Measurements from ENCODE around the gene SH3PXD2A.

DNA sequence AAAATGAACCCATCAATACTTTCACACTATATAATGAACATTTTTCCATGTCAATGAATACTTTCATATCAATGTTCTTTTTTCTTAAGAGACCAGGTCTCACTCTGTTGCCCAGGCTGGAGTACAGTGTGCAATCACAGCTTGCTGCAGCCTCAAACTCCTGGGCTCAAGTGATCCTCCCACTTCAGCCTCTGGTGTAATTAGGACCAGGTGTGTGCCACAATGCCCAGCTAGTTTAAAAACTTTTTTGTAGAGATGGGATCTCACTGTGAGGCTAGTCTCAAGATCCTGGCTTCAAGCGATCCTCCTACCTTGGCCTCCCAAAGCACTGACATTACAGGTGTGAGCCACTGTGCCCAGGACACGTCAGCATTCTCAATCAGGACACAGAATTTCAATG is 85.2 kb downstream of the SH3PXD2A start:
- TF ChIP-seq ZNF324 (CRISPR knock-in tag; IDR thresholded peaks at IDR 0.05) = no peak
- TF ChIP-seq CBX5 (IDR thresholded peaks at IDR 0.05; ENCODE audit: borderline replicate concordance, low read depth) = no peak

All from K562 (cell line).